T-helper 1 cell (primary cell): ENCODE results near the gene ITSN1.
"Not testable (repeated sequence)": the region's sequence is repeated elsewhere in the genome, so short reads cannot be mapped to it uniquely, and the experiment has no call there.

Source experiments
- DNase-seq, 5 donors: peaks; one replicate each; pipeline ENCODE4 v3.0.0-alpha.2; 2012 to 2020

The ITSN1 gene

DNA sequence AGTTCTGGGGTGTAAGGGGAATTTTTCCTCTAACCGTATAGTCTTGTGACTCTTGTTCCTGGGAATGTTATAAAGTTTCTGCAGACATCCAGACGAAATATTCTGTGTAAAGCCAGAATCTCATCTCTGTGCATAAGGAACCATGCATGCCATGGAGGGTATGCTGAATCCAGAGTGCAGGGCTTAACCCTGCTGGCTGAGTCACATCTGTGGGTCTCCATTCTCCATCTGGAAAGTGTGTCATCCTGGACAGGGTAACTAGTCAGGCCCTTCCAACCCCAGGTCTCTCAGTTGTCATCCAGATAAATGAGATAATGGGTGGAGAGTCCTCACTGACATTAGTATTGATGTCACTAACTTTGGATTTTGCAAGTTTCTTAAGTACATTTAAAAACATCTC, 224.5 kb downstream of the ITSN1 start:
- DNase-seq: no peak

DNA sequence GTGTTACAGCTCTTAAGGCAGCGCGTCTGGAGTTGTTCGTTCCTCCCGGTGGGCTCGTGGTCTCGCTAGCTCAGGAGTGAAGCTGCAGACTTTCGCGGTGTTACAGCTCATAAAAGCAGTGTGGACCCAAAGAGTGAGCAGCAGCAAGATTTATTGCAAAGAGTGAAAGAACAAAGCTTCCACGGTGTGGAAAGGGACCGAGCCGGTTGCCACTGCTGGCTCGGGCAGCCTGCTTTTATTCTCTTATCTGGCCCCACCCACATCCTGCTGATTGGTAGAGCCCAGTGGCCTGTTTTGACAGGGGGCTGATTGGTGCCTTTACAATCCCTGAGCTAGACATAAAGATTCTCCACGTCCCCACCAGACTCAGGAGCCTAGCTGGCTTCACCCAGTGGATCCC, 225.6 kb downstream of the ITSN1 start:
- DNase-seq: not testable (repeated sequence)

DNA sequence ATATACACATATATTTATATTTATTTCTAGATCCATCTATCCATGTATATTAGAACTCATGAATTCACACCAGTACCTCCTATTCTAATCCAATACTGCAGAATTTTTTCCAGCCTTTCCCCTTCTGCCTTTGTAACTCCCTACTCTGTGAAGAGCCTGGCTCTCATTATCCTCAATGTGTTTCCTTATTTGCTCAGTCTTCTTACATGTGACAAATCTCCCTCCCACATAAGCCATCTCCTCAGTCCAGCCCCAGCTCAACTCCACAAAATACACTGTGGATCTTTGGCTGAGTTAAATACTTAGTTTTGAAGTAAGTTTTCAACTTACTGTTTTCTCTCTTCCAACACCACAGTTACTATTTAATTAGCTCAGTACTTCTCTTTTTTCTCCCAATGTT, 227.6 kb downstream of the ITSN1 start:
- no peak for DNase-seq

GRCh38 chr21:33870768-33871167, 228.5 kb downstream of the ITSN1 start:
- no peak for DNase-seq

DNA sequence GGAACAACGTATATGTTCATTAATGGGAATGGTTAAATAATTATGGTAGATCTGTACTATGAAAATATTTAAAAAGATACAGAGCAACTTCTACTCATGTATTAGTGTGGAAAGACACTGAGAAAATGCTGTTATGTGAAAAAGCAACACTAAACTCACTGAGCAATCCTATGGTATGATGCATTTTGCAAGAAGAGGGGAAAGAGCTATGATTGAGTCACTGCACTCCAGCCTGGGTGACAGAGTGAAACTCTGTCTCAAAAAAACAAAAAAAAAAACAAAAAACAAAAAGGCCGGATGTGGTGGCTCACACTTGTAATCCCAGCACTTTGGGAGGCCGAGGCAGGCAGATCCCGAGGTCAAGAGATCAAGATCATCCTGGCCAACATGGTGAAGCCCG, 228.9 kb downstream of the ITSN1 start:
- no peak for DNase-seq

DNA sequence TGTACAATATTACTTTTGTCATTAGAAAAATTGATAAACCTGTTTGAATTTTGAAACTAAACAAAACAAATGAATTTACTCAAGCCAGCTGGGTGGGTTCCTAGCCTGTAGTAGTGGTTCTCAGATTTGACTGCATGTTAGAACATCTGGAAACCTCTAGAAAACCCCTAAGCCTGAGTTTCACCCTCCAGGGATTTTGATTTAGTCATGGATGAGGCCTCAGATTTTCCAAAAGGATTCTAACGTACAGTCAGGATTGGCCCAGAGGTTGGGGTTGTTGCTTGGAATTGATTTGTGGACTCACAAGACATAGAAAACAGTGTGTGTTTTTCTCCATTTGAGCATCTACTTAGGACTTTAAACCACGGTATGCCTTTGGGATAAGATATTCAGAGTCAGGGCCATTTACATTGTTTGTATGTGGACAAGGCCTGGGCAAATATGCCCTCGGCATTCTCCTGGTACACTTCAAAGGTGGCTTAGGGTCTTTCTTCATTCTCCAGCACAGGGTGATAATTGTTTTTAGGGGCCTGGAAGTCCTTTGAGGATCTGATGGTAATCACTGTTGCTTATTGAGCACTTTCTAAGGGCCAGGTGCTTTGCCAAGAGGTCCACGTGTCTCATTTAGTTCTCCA, 230.7 kb downstream of the ITSN1 start:
- no peak for DNase-seq

- DNase-seq: no peak
These were observed 231.9 kb downstream of the ITSN1 start for GRCh38 chr21:33874161-33874560.

DNA sequence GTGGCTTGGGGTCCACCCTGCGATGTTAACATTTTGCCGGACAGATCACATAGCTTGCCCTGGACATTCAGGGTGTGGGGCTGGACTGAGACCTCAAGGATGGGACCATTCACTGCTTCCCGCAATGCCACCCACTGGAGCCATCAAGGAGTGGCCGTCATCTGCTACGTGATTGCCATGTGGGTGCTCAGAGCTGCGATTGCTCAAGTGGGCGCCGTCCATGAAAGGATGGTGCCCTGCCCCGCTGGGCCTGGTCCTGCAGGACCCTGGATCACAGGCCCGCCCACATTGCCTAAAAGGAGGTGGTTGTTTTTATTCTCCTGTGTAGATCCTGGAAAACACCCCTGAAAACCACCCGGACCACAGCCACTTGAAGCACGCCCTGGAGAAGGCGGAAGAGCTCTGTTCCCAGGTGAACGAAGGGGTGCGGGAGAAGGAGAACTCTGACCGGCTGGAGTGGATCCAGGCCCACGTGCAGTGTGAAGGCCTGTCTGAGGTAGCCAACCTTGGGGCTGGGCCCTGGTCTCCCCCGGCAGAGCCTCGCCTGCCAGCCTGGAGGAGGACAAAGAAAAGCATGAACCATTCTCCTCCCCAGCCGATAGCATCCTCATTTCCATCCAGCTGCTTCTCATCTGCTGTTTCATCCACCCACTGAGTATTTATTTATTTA, 232.9 kb downstream of the ITSN1 start:
- DNase-seq: no peak

DNA sequence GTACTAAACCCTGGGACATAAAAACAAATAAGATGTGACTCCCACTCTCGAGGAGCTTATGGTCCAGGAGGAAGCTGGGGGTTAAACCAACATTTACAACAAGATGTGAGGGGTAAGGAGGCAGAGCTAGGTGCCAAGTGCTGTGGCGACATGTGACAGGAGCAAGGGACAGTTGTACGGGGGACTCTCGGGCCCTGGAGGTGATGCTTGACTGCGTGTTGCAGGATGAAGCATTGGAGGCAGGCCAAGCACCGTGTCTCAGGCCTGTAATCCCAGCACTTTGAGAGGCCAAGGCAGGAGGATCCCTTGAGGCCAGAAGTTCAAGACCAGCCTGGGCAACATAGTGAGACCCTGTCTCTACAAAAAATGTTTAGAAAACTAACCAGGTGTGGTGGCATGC, 236.5 kb downstream of the ITSN1 start:
- DNase-seq: no peak

GRCh38 chr21:33880626-33881025, 238.3 kb downstream of the ITSN1 start:
- DNase-seq: no peak

DNA sequence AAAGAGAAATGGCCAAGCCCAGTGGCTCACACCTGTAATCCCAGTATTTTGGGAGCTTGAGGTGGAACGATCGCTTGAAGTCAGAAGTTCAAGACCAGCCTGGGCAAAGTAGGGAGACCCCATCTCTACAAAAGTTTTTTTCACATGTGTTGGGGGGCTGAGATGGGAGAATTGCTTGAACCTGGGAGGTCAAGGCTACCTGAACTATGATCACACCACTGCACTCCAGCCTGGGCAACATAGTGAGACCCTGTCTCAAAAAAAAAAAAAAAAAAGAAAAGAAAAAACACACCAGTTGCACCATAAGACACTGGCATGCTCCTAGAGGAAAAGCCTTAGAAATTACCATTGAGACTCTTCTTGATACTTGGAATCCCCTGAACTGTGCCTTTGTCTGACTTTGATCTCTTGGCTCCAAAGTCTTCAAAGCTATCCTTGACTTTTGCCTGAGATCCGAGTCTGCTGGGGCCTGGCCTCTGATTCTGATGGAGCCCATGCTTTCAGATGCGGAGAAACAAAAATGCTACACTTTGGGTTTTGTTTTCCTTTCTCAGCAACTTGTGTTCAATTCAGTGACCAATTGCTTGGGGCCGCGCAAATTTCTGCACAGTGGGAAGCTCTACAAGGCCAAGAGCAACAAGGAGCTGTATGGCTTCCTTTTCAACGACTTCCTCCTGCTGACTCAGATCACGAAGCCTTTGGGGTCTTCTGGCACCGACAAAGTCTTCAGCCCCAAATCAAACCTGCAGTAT, 239.6 kb downstream of the ITSN1 start:
- DNase-seq: no peak

DNA sequence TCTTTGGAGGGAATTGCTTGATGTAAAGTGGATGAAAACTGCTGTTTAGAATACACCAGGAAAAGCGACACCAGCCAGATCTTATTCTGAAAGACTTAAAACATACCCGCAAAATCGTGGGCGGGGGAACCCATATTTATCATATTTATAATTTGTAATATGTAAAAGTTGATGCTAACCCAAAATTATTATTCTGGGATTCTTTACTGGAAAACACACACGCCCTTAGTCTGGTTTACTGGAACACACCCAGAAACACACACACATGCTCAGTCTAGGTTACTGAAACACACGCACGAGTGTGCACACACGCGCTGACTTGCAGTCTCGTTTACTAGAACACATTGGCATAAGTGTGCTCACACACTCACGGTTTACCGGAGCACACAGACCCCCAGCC, 240.8 kb downstream of the ITSN1 start:
- DNase-seq: no peak

- DNase-seq: no peak
These were observed 242.3 kb downstream of the ITSN1 start for GRCh38 chr21:33884376-33885171.

GRCh38 chr21:33885172-33885514, 242.8 kb downstream of the ITSN1 start:
- DNase-seq: no peak

- no peak for DNase-seq
These were observed 244.0 kb downstream of the ITSN1 start for GRCh38 chr21:33886321-33886720.

DNA sequence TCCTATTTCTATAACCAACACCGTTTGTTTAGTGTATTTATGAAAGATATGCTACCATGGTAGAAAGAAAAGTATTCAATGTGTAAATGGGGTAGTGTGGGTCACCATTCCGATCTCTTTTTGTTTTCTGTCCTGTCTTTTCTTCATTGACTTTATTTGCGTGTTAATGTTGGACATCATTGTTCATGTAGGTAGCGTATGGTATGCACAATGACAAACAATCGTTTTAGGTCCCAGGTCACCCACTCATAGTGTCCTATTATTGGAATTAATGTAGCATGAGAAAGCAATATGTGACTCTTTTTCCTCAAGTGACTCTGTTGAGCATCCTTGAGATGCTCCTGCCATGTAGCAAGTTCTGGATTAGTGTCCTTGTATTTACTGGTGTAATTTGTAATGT, 247.9 kb downstream of the ITSN1 start:
- DNase-seq: no peak

- DNase-seq: no peak
These were observed 250.6 kb downstream of the ITSN1 start for GRCh38 chr21:33892853-33893252.

- DNase-seq: no peak
These were observed 251.6 kb downstream of the ITSN1 start for GRCh38 chr21:33893917-33894316.

DNA sequence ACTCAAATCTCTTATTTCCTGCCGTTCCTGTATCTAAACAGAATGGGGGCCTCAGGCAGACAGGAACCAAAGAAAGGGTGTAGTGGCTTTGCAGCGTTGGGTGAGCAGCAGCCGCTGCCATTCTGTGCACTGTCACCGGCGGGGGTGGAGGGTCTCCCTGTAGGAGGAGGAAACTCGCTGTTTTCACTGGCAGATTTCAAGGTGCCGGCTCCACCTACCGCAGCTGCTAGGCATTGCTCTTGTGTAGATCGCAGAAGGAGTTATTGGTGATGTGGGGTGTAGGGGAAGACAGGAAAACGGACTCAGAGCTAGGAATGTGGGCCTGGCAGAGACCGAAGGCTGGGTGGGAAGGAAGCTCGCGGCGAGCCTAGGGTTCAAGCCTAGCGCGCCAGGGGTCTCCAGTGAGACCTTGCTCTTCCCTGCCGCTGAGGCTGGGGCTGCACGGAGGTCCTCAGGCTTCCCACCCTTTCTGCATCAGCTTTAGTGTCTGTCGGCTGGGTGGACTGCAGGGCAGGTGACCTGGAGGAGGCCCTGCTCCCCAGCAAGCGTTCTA, 252.5 kb downstream of the ITSN1 start:
- peak in 3 of 5 donors; percentile 20 to 44 (median 34) for DNase-seq

DNA sequence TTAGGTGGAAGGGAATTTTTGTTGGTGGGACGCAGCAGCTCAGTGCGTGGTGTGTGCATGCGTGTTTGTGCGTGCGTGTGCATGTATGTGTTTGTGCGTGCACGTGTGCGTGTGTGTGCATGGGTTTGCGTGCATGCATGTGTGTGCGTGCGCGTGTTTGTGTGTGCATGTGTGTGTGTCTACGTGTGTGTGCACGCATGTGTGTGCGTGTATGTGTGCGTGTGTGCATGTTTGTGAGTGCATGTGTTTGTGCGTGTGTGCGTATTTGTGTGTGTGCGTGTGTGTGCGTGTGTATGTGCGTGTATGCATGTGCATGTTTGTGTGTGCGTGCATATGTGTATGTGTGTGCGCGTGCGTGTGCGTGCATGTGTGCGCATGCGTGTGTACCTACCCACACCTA, 253.1 kb downstream of the ITSN1 start:
- DNase-seq: no peak

- DNase-seq: no peak
These were observed 254.4 kb downstream of the ITSN1 start for GRCh38 chr21:33896691-33897090.

- DNase-seq: no peak
These were observed 254.8 kb downstream of the ITSN1 start for GRCh38 chr21:33897098-33897497.

GRCh38 chr21:33897739-33898138, 255.4 kb downstream of the ITSN1 start:
- DNase-seq: no peak
